ENCODE measurements around the gene MYO3B. TPM values are rescaled to one million over a fixed set of nuclear protein-coding genes. Genes with fewer than 3 reads are reported as not detected.
A peak's percentile ranks its signal among the peaks of the same experiment; 100 is the strongest.

MYO3B gene
- total RNA-seq, 1 experiment from 2014 or later: not detected

- no peak for DNase-seq (ENCODE audit: low read depth)
Observed at GRCh38 chr2:170236680-170237047, 58.7 kb downstream of the MYO3B start.

- DNase-seq (ENCODE audit: low read depth): no peak
Observed at GRCh38 chr2:170237572-170238120, 59.7 kb downstream of the MYO3B start.

DNA sequence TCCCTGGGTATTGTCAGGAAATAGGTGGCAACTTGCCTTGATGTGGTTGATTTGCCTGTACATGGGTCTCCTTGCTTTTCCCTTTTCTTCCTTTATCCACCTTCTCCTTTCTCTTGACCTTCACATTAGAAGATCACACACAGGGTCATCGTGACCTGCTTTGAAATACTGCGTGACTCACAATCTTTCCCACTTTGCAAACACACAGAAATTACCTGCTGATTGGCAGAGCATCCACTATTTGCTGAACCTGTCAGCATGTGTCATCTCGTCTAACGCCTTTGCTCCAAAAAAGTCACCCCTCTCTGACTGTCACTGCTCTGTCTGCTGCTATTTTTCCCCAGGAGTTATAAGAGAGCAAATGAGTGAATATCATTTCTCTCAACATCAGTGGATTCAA, 60.8 kb downstream of the MYO3B start:
- DNase-seq (ENCODE audit: low read depth): no peak

DNA sequence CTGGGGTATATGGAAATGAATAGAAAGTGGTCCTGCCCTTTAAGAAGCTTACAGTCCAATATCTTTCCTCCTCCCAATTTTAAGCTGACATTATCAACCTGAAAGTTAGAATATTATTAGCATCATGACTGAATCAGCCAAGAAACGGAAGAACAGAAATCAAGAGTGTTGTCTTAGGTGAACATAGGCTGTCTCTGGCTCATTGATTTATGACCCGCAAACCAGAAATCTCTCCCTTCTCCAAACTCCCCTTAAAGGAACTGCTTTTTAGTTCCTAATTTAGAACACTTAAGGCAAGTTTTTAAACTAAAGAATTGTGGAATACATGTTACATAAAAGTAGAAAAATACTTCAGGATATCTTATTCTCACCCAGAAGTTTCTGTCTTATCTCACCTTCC, 62.7 kb downstream of the MYO3B start:
- DNase-seq (ENCODE audit: low read depth): no peak

- no peak for DNase-seq (ENCODE audit: low read depth)
Observed at GRCh38 chr2:170241756-170242155, 63.8 kb downstream of the MYO3B start.

GRCh38 chr2:170243118-170243837, 65.3 kb downstream of the MYO3B start:
- DNase-seq (ENCODE audit: low read depth): no peak

GRCh38 chr2:170243898-170244297, 66.0 kb downstream of the MYO3B start:
- DNase-seq (ENCODE audit: low read depth): no peak

- DNase-seq (ENCODE audit: low read depth): no peak
Observed at GRCh38 chr2:170244555-170244954, 66.6 kb downstream of the MYO3B start.

DNA sequence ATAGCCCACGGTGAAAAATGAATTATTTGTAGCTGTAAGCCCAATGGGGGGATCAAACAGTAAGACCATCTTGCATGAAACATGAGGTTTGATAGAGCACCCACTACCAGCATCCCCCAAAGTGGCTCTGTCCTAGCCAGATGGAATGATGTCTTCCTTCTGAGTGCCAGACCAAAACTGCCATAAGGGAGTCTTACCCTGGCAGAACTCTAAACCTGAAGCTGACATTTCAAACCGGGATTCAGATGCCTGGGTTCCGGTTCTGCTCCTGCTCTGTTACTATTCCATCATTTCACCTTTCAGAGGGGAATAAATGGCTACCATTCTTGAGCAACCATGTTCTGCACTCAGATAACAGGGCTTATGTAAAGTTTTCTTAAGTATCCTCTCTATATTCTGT, 67.4 kb downstream of the MYO3B start:
- DNase-seq (ENCODE audit: low read depth): no peak

DNA sequence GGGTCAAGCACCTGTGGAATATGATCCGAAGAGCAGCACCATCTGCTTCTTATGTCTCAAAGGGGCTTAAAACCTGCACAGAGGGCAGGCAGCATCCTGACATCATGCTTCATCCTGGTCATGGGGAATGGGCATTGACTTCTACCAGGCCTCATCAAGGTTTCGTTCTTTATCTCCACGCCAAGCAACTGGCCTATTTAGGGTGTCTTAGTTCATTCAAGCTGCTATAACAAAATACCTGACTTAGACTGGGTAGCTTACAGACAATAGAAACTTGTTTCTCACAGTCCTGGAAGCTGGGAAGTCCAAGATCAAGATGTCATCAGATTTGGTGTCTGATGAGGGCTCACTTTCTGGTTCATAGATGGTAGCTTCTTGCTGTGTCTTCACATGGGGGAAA, 69.4 kb downstream of the MYO3B start:
- no peak for DNase-seq (ENCODE audit: low read depth)

DNA sequence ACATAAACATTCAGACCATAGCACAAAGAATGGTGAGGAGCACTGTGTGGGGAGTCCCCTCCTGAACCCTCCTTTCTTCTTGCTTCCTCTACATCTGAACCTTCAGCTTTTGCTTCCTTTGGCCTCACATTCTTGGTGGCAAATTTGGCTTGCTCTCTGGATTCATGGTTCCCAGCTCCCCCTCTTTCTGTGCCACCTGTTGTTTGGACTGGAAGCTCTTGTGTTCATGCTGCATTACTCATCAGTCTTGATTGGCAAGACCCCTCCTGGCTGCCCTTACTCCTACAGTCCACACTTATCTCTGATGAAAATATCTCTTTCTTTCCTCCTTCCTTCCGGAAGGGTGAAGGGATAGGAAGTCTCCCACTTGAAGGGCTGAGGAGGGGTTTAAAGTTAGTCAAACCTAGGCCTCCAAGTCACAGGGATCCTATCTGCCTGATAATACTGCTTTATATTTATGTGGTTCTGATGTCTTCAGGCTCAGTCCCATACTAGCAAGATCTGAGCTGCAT, 70.0 kb downstream of the MYO3B start:
- DNase-seq (ENCODE audit: low read depth): no peak

DNA sequence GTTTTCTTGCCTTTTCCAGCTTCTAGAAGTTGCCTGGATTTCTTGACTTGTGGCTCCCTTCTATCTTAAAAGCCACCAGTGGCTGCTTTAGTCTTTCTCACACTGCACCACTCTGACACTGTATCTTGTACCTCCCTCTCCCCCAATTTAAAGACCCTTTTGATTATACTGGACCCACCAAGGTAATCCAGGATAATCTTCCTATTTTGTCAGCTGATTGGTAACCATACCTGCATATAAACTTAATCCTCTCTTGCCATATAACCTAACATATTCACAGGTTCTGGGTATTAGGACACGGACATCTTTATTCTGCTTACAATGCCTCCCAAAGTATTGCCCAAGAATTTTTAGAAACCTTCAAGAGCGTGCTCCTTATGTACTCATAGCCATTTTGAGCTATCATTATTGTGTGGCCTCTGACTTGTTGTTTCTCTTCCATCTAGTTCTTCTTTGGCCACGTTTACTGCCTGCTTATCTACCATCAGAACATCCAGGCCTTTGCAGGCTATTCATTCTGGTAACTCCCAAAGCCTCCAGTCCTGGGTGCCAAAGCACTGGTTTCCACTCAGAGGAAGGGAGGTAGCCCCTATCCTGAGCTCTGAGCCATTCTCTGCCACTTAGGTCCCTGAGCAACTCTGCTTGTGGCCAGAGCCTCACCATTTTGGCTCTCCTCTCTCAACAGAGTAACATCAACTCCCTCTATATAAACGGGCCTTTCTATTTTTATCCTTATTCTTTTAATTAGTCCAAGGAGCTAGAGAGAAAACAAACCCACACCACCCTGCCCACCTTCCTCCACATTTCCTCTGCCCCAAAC, 70.8 kb downstream of the MYO3B start:
- no peak for DNase-seq (ENCODE audit: low read depth)

- DNase-seq (ENCODE audit: low read depth): no peak
Observed at GRCh38 chr2:170249761-170250160, 71.8 kb downstream of the MYO3B start.

GRCh38 chr2:170250584-170250983, 72.6 kb downstream of the MYO3B start:
- no peak for DNase-seq (ENCODE audit: low read depth)

GRCh38 chr2:170252414-170252813, 74.5 kb downstream of the MYO3B start:
- no peak for DNase-seq (ENCODE audit: low read depth)

- DNase-seq (ENCODE audit: low read depth): no peak
Observed at GRCh38 chr2:170253721-170254230, 75.8 kb downstream of the MYO3B start.

DNA sequence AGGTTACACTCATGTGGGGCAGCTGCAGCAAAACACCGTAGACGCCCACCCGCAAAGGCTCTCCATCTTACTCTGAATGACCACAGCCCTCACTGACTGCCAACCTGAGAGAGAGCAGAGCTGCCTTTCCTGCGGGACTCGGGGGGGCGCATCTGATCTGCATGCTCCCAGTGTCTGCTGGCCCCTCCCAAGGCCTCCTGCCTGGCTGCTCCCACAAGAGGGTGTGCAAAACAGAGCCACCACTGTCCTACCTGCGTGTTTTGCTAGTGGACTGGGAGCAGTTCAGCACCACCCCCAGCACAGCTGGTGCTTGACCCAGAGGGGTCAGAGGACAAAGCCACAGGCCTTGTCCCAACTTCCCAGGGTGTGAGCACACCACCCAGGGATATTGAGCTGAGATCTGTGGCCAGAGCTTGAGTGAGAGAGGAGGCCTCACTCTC, 76.4 kb downstream of the MYO3B start:
- no peak for DNase-seq (ENCODE audit: low read depth)

DNA sequence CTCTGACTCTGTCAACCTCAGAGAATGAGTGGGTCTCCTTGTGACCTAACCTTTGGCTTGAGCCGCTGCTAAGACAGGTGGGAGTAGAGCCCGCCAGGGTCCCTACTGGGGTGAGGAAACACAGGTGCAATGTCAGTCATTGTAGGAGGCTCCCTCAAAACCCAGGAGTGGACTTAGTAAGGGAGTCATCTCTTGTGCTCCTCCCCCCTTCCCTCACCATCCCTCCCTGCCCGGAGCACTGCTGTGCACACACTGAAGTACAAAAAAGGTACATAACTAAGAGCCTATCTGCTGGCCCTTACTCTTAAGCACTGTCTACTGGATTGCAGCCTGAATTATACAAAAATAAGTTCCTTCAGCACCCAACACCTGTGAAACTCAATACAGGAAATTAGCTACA, 77.2 kb downstream of the MYO3B start:
- DNase-seq (ENCODE audit: low read depth): no peak

- peak; percentile 12 for DNase-seq (ENCODE audit: low read depth)
Observed at GRCh38 chr2:170255971-170256370, 78.0 kb downstream of the MYO3B start.

- peak; percentile 57 for DNase-seq (ENCODE audit: low read depth)
Observed at GRCh38 chr2:170258382-170258781, 80.4 kb downstream of the MYO3B start.

- DNase-seq (ENCODE audit: low read depth): no peak
Observed at GRCh38 chr2:170260188-170260587, 82.2 kb downstream of the MYO3B start.

DNA sequence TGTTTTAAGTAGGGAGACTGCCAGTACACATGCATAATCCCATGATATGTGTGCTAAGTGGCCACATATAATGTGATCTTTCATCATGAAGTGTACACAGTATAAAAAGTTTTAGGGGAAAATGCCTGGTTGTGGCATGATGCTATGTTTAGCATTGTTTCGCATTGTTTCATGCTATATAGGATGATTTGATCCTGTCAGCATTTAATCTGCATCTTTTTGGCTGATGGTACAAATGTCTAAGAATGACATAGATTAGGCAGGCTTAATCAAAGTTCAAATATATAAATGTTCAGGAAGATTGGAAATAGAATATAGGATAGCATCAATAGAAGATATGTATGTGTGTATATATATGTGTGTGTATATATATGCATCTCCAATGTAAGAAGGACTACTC, 83.6 kb downstream of the MYO3B start:
- no peak for DNase-seq (ENCODE audit: low read depth)
